Keratinocyte (primary cell): ENCODE measurements around the gene TRMT61B. TPM values are rescaled to one million over a fixed set of nuclear protein-coding genes. Genes with fewer than 3 reads are reported as not detected.

Experiments used
- DNase-seq: peaks from one replicate; pipeline ENCODE4 v3.0.0-alpha.2; 2011; ENCODE audit warnings: low read depth, missing footprints, low spot score
- FAIRE-seq: peaks from 2 replicates; lab custom pipeline; 2011; peaks lifted over from hg19 to GRCh38; lab: Jason Lieb, UNC
- H2AFZ ChIP-seq: 2 replicates; pipeline ENCODE4 v1.6.0; 2012; ENCODE audit warnings: low read length, control low read depth, inconsistent platforms; ENCODE audit not compliant: control insufficient read depth
- H3K27ac ChIP-seq: 2 replicates; pipeline ENCODE4 v1.5.1; 2011; ENCODE audit warnings: low read length; ENCODE audit not compliant: control insufficient read depth, insufficient read depth
- H3K27me3 ChIP-seq: 3 replicates; pipeline ENCODE4 v1.6.0; 2011; ENCODE audit warnings: low read length; ENCODE audit not compliant: control insufficient read depth, insufficient read depth; ENCODE audit errors: extremely low read depth
- H3K36me3 ChIP-seq, 2 experiments: 2 replicates in 1 of 2; 3 replicates in 1 of 2; pipeline ENCODE4 v1.5.1; 2011; ENCODE audit warnings: low read length in 2 of 2, mild to moderate bottlenecking in 1 of 2; ENCODE audit not compliant: control insufficient read depth in 2 of 2, insufficient read depth in 2 of 2; ENCODE audit errors: extremely low read depth in 1 of 2
- H3K4me1 ChIP-seq: 3 replicates; pipeline ENCODE4 v1.5.1; 2011; ENCODE audit warnings: low read length; ENCODE audit not compliant: control insufficient read depth, insufficient read depth; ENCODE audit errors: extremely low read depth
- H3K4me2 ChIP-seq: 3 replicates; pipeline ENCODE4 v1.6.0; 2011; ENCODE audit warnings: low read depth, low read length; ENCODE audit not compliant: control insufficient read depth, insufficient read depth; ENCODE audit errors: extremely low read depth
- H3K4me3 ChIP-seq, 3 experiments: fragments of 200-600 bp in 1 of 3; sonication (generic) in 1 of 3; 2 replicates in 2 of 3; 3 replicates in 1 of 3; pipeline ENCODE4 v1.5.1; 2011 to 2016; ENCODE audit warnings: low read length in 3 of 3, mild to moderate bottlenecking in 3 of 3, control low read depth in 2 of 3, inconsistent platforms in 1 of 3, low read depth in 1 of 3, mixed read lengths in 1 of 3, mixed run types in 1 of 3, moderate library complexity in 1 of 3; ENCODE audit not compliant: control insufficient read depth in 2 of 3, insufficient read depth in 2 of 3; ENCODE audit errors: extremely low read depth in 1 of 3
- H3K79me2 ChIP-seq: 2 replicates; pipeline ENCODE4 v1.6.0; 2012; ENCODE audit warnings: low read length; ENCODE audit not compliant: control insufficient read depth, insufficient read depth
- H3K9ac ChIP-seq: 3 replicates; pipeline ENCODE4 v1.6.0; 2011; ENCODE audit warnings: low read length; ENCODE audit not compliant: control insufficient read depth, insufficient read depth; ENCODE audit errors: extremely low read depth
- H3K9me1 ChIP-seq: 3 replicates; pipeline ENCODE4 v1.6.0; 2011; ENCODE audit warnings: low read length; ENCODE audit not compliant: control insufficient read depth, insufficient read depth; ENCODE audit errors: extremely low read depth
- H3K9me3 ChIP-seq: 2 replicates; pipeline ENCODE4 v1.5.1; 2012; ENCODE audit warnings: low read depth, low read length; ENCODE audit not compliant: control insufficient read depth
- H4K20me1 ChIP-seq: 3 replicates; pipeline ENCODE4 v1.6.0; 2011; ENCODE audit warnings: low read length; ENCODE audit not compliant: control insufficient read depth, insufficient read depth; ENCODE audit errors: extremely low read depth
- EZH2 ChIP-seq: IDR thresholded peaks from one replicate; pipeline ENCODE4 v1.6.1; 2012; ENCODE audit warnings: inconsistent platforms, mild to moderate bottlenecking, low read length, moderate library complexity
- dilution Hi-C: fragments of 300-500 bp; cut with MboI; formaldehyde crosslinking; loops from one replicate; pipeline ENCODE4 v1.7.0; 2020; ENCODE audit warnings: low sequenced_read_pairs; ENCODE audit not compliant: extremely low pct_ligation_motif_present
- polyA plus RNA-seq, 5 experiments: library from polyadenylated mRNA; depleted of rRNA in 3 of 5; stranded (reverse) in 3 of 5; stranded (forward) in 1 of 5; unstranded in 1 of 5; fragments of >200 nt; gene quantifications; 1 replicate in 1 of 5; 2 replicates in 3 of 5; 3 replicates in 1 of 5; pipeline versions ENCODE4 v1.2.1 to v1.2.3, GENCODE V29; 2011 to 2012; ENCODE audit warnings: missing spikeins in 2 of 5, low read depth in 1 of 5, low replicate concordance in 1 of 5
- TF ChIP-seq, protein P1 (sequence below), 3 experiments: IDR thresholded peaks in 1 of 3; conservative IDR thresholded peaks in 1 of 3; optimal IDR thresholded peaks in 1 of 3; 2 replicates in 2 of 3; 3 replicates in 1 of 3; pipeline versions ENCODE3 to v1.5.1; 2011; ENCODE audit warnings: low read length in 3 of 3, mild to moderate bottlenecking in 3 of 3, moderate library complexity in 2 of 3, control low read depth in 1 of 3, inconsistent platforms in 1 of 3; ENCODE audit not compliant: insufficient read depth in 2 of 3; ENCODE audit errors: extremely low read depth in 1 of 3

Gene TRMT61B
- polyA plus RNA-seq, 1 donor (not counting 4 experiments of a cell fraction or from before 2014, with no cell fraction given) = 16.2 TPM

DNA sequence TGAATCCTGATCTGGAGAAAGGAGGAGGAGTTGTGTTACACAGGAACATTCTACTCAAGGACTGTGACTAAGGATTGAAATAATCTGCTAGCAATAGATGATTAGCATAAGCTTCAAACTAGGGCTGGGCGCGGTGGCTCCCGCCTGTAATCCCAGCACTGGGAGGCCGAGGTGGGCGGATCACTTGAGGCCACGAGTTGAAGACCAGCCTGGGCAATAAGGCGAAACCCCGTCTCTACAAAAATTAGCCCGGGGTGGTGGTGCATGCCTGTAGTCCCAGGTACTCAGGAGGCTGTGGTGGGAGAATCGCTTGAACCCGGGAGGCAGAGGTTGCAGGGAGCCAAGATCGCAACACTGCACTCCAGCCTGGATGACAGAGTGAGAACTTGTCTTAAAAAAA is 1.5 kb downstream of the TRMT61B start:
- no peaks in the 10 kb centered on the region for H3K27me3 ChIP-seq
- no peak for DNase-seq
- peaks cover 20% of the 10 kb centered on the region for H3K4me1 ChIP-seq
- H3K4me3 ChIP-seq = peak overlapping the region; percentile 70 to 100 (median 99)
- peak overlapping the region; percentile 91 for H3K27ac ChIP-seq
- no peaks in the 10 kb centered on the region for H3K9me3 ChIP-seq
- H3K9ac ChIP-seq = peak overlapping the region; percentile 95
- H4K20me1 ChIP-seq = no peaks in the 10 kb centered on the region
- no peak overlapping the region for H2AFZ ChIP-seq
- dilution Hi-C loops = no loop called here
- peaks cover 42% of the 10 kb centered on the region for H3K79me2 ChIP-seq
- FAIRE-seq = no peak
- H3K4me2 ChIP-seq = peak overlapping the region; percentile 96
- no peaks in the 10 kb centered on the region for H3K36me3 ChIP-seq
- TF ChIP-seq, protein P1, sequence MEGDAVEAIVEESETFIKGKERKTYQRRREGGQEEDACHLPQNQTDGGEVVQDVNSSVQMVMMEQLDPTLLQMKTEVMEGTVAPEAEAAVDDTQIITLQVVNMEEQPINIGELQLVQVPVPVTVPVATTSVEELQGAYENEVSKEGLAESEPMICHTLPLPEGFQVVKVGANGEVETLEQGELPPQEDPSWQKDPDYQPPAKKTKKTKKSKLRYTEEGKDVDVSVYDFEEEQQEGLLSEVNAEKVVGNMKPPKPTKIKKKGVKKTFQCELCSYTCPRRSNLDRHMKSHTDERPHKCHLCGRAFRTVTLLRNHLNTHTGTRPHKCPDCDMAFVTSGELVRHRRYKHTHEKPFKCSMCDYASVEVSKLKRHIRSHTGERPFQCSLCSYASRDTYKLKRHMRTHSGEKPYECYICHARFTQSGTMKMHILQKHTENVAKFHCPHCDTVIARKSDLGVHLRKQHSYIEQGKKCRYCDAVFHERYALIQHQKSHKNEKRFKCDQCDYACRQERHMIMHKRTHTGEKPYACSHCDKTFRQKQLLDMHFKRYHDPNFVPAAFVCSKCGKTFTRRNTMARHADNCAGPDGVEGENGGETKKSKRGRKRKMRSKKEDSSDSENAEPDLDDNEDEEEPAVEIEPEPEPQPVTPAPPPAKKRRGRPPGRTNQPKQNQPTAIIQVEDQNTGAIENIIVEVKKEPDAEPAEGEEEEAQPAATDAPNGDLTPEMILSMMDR (optimal IDR thresholded peaks at IDR 0.05 in 1 of 3, IDR thresholded peaks at IDR 0.05 in 1 of 3, conservative IDR thresholded peaks at IDR 0.05 in 1 of 3; ENCODE audit: extremely low read depth in 1 of 3, insufficient read depth in 2 of 3, low read length in 3 of 3) = no peak
- no peak for TF ChIP-seq EZH2
- no peaks in the 10 kb centered on the region for H3K9me1 ChIP-seq

DNA sequence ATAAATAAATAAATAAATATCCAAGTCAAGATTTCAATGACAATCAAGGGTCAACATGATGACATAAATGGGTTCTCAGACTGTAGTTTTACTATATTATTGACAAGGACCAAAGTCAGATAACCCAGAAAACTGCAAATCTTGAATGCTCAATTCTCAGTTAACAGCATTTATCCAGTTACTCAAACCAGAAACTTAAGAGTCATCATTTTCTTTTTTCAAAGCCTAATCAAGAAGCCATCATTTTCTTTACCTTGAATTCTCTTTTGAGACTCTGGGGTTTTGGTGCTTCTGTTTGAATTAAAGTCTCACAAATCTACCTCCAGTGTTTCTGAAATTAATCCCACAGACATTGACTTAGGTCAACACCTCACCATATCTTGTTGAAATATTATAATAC is 14.1 kb downstream of the TRMT61B start:
- Histone ChIP-seq H3K4me1 (no peaks in the 10 kb centered on the region), H3K4me2 (no peak overlapping the region), H3K27me3 (no peaks in the 10 kb centered on the region), H3K27ac (no peak overlapping the region), H3K9ac (no peak overlapping the region), H2AFZ (no peak overlapping the region), H4K20me1 (no peaks in the 10 kb centered on the region), H3K9me3 (no peaks in the 10 kb centered on the region), H3K79me2 (no peaks in the 10 kb centered on the region), H3K4me3 (no peak overlapping the region), H3K36me3 (peaks cover 3 to 6% of the 10 kb centered on the region in 2 experiments), H3K9me1 (no peaks in the 10 kb centered on the region)
- dilution Hi-C loops = no loop called here
- no peak for DNase-seq
- no peak for FAIRE-seq
- TF ChIP-seq, protein P1 (optimal IDR thresholded peaks at IDR 0.05 in 1 of 3, IDR thresholded peaks at IDR 0.05 in 1 of 3, conservative IDR thresholded peaks at IDR 0.05 in 1 of 3; ENCODE audit: extremely low read depth in 1 of 3, insufficient read depth in 2 of 3, low read length in 3 of 3) = no peak
- no peak for TF ChIP-seq EZH2
